ENCODE results near the gene CABLES1. TPM values are rescaled to one million over a fixed set of nuclear protein-coding genes. Genes with fewer than 3 reads are reported as not detected.

CABLES1 gene
- total and polyA plus RNA-seq, 2 of the 8 experiments (the other 6 are each of a cell fraction or from before 2014, with no cell fraction given): 9.2 to 26.4 TPM

DNA sequence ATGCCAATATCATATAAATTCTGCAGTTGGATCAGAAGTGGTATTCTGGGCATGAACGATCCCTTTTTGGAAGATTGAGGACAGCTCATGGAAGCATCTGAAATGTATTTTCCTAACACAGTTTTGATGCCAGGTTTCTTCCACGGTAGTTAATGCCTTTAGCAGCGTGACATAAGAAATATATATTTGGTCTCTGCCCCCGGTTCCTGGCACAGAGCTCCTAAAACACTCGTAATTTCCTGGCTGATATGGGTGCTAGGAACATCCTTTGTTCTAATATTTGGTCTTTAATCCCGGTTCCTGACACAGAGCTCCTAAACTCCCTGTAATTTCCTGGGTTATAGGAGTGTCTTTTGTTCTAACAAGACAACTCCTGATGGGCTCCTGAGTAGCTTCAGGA lies 8.2 kb upstream of the CABLES1 start (continued):
- no peak for TF ChIP-seq RXRA (IDR thresholded peaks at IDR 0.05; ENCODE audit: insufficient read depth, low read depth, low read length)
